ENCODE data around the gene ARID1B. TPM values are rescaled to one million over a fixed set of nuclear protein-coding genes. Genes with fewer than 3 reads are reported as not detected.

The ARID1B gene
- polyA plus RNA-seq (2013, experiment 1 of 2; ENCODE audit: insufficient read length), result 28.2 TPM
- polyA plus RNA-seq (2013, experiment 2 of 2; ENCODE audit: insufficient read length), result 33.5 TPM

GRCh38 chr6:156776840-156777576 is at the start of gene ARID1B:
Gene ARID1B (plus strand): TSS chr6:156777378. CDS start chr6:156777681, 303 bp downstream.
- DNase-seq, result peak; percentile 86

GRCh38 chr6:156727715-156728385 is 49.3 kb upstream of the ARID1B start:
- no peak for DNase-seq

- DNase-seq, result peak; percentile 68
Observed at GRCh38 chr6:156729248-156729647, 47.9 kb upstream of the ARID1B start.

- peak; percentile 47 for DNase-seq
Observed at GRCh38 chr6:156731396-156731795, 45.8 kb upstream of the ARID1B start.

GRCh38 chr6:156735751-156736150 is 41.4 kb upstream of the ARID1B start:
- DNase-seq, result no peak

- no peak for DNase-seq
Observed at GRCh38 chr6:156740604-156741003, 36.6 kb upstream of the ARID1B start.

GRCh38 chr6:156741287-156742073 is 35.7 kb upstream of the ARID1B start:
- DNase-seq, result no peak

GRCh38 chr6:156747715-156748114 is 29.5 kb upstream of the ARID1B start:
- DNase-seq, result no peak

GRCh38 chr6:156748504-156748903 is 28.7 kb upstream of the ARID1B start:
- DNase-seq, result no peak

GRCh38 chr6:156752666-156753301 is 24.4 kb upstream of the ARID1B start:
- DNase-seq, result no peak

GRCh38 chr6:156756630-156757610 is 20.3 kb upstream of the ARID1B start:
- no peak for DNase-seq

- no peak for DNase-seq
Observed at GRCh38 chr6:156757849-156758248, 19.3 kb upstream of the ARID1B start.

- no peak for DNase-seq
Observed at GRCh38 chr6:156760377-156760776, 16.8 kb upstream of the ARID1B start.

- DNase-seq, result no peak
Observed at GRCh38 chr6:156762547-156762946, 14.6 kb upstream of the ARID1B start.

- DNase-seq, result no peak
Observed at GRCh38 chr6:156765117-156765516, 12.1 kb upstream of the ARID1B start.

GRCh38 chr6:156767603-156768467 is 9.3 kb upstream of the ARID1B start:
- peak; percentile 47 for DNase-seq

GRCh38 chr6:156771047-156771446 is 6.1 kb upstream of the ARID1B start:
- no peak for DNase-seq

- no peak for DNase-seq
Observed at GRCh38 chr6:156771761-156772160, 5.4 kb upstream of the ARID1B start.

GRCh38 chr6:156773476-156773875 is 3.7 kb upstream of the ARID1B start:
- no peak for DNase-seq
